ENCODE measurements around the gene P2RY2.

GRCh38 chr11:73210916-73211667 is 7.0 kb upstream of the P2RY2 start:
- no peak for TF ChIP-seq CTCF (IDR thresholded peaks at IDR 0.05)
- no peak for TF ChIP-seq POLR2A (IDR thresholded peaks at IDR 0.05)

All from heart left ventricle (tissue), 13 donors.